UCSD-AML1 (cell line): ENCODE results near the gene P2RY14.
A peak's percentile ranks its signal among the peaks of the same experiment; 100 is the strongest.

ENCODE experiments used
- DNase-seq: peaks from one replicate; lab custom pipeline; 2025; ENCODE audit not compliant: unreplicated experiment; lab: John Stamatoyannopoulos, UW

Gene P2RY14

DNA sequence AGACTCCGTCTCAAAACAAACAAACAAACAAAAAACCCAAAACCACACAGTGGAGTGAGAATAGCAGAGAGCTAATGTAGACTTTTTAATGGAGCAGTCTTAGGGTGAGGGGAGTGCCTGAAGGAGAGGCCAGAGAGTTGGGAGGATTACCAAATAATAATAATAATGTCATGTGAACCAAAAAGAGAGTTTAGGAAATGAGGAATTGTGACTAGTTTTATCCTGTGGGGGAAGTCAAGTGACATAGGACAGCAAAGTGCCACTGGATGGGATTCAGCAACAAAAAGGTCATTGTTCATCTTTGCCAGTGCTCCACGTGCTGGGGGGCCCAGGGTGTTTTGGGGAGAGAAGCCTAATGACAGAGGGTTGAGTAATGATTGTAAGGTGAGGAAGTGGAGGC, 25.4 kb upstream of the P2RY14 start:
- no peak for DNase-seq

DNA sequence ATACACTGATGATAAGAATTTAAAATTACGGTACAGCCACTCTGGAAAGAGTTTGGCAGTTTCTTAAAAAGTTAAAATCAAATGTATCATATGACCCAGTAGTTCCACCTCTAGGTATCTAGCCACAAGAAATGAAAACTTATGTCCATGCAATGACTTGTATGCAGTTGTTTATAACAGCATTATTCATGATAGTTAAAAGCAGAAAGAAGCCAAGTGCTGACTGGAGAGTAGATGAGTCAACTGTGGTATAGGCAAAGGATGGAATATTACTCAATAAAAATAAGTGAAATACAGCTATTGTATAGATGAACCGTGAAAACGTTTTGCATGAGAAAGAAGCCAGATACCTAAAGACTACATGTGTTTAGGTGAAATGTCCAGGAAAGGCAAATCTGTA, 23.4 kb upstream of the P2RY14 start:
- no peak for DNase-seq

DNA sequence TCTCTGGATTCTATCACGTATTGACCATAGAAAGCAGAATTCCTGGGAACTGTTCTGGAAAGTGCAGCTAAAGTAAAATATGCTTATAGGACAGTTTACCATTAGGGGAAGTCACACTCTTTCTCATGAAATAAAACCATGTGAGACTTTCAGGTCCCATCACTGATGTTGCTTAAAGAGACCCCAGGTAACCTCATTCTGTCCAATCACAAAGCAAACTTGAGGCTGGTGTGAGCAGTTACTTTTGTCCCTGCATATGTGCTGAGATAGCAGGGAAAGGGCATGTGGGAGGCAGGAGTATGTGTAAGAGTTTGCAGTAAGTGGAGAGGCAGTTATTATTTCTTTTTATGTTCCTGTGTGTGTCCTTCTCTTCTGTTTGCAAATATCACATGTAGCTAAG, 22.2 kb upstream of the P2RY14 start:
- DNase-seq = no peak

DNA sequence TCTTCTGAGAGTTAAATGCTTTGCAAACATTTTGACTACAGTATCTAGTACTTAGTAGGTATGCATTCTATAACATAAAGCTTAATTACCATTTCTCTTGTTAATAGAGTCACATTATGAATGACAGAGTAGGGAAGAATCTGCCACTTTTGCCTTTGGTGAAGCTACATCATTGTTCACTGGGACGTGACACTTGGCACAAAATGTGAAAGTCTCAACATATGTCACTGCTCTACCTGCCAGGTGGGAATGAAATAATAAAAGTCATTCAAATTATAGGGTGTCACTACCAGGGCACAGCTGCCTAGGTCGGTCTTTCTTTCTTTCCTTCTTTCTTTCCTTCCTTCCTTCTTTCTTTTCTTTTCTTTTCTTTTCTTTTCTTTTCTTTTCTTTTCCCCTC, 20.7 kb upstream of the P2RY14 start:
- no peak for DNase-seq

DNA sequence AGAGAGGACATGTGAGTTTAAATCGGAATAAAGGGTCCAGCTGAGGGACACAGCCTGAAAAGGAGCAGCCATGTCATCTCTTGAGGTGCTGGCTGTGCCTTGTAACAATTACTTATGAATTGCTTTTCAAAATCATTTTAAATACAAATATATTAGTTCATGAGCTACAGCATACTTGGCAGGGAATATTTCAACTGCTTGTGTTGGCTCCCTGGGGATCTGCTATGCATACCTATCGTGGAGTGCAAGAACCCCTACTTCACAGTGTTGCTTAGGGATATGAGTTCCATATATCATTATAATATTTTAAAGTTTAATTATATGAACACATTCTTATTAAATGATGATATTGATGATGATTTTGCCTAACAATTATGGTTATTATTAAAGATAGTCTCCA, 19.1 kb upstream of the P2RY14 start:
- no peak for DNase-seq

DNA sequence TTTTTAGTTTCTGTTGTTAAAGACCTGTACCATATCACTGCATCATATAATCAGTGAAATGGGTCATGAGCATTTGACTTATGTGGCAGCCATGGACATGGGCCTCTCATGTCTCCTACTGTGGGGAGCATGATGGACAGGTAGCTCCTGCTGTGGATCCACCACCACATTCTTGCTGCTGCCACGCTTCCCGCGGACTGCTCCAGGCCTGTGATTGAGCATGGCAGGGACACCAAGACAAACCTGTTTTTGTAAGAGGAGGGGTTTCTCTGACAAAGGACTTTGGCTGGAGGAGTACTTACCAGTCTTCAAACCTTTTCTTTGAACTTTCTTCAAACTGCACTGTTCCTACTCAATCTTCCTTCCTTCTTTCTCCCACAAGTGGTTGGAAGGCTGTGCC, 17.9 kb upstream of the P2RY14 start:
- no peak for DNase-seq

DNA sequence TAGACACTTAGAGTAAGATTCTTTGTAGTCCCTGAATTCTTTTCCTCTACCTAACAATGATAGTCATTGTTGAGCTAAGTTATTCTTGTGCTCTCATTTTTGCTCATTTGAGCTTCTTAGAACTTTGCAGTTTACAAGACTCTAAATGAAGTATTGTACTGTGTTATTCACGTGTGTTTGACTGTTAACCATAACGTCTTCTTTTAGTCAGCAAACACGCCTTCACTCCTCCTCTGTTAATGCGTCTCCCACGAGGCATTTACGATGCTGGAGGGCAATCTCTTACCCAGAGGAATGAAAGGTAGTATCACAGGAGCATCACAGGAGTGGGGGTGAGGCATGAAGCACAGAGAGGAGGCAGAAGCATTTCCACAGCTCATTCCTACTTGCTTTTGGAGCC, 14.8 kb upstream of the P2RY14 start:
- DNase-seq = no peak

DNA sequence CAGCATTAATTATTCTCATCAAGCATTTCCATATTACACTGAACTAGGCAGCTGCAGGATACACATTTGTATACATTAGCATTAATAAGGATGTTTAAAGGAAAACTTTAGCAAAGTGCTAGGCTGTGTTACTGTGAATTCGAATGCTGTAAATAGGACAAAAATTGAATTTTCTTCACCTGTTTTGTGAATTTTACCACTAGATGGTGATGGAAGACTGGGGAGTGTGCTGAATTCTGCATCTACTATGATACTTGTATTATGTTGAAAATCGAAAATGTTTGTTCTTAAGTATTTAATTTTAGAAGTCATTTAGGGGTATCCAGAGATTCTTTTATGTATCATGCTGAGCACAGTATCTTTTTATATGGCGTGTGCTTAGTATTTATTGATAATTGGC, 12.3 kb upstream of the P2RY14 start:
- no peak for DNase-seq

DNA sequence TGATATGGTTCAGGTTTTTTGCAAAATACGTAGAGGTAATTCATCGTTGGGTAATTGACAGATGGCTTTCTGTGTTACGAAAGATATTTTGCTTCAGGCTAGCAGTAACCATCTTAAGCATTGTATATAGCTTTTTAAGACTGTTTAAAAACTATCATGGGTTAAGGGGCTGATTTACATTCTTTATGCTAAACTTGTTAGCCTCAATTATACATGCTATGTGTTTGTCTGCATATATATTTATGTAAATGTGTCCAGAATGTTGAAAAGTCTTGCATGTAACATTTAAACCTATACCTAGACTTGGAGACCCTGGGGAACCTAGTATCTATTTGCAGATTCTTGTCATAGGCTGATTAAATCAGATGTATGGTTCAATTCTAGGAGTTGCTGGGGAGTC, 11.1 kb upstream of the P2RY14 start:
- DNase-seq = no peak

DNA sequence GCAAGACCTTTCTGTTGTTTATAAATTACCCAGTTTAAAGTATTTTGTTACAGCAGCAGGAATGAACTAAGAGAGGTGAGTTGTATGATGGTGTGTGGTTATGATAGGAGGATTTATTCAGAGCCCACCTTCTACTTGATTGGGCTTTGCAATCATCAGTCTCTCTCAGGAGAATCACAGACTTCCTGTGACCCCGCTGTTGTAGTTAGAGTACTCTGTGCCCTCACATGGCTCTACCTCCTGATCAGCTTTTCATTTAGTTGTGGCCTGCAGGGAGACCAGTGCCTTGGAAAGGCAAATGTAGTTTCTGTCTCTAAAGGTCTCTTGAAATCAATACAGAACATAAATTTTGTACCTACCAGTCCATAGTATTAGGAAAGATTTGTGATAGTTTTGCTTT, 7.6 kb upstream of the P2RY14 start:
- DNase-seq = no peak

DNA sequence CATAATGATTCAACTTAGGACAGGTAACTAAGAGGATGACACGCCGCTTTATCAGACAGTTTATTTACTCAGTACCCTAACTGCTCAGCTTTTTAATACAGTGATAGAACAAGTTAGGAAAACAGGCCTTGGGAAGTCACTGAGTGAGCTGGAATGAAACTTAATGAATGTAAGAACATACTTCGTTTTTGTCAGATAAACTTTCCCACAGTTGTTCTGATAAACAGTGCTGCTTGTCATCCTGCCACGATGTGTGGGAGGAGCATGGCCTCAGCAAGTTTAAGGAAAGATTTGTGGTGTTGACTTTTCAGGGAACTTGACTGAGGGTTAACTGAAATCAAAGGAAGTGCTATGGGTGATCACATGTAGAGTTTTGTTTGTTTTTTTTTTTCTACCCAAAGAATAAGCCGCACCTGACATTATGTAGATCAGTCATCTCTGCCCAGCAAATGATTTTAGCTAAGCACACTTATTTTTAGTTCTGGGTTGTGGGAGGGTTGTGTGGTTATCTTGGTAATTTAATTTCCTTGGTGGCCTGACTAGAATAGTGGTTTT, 5.6 kb upstream of the P2RY14 start:
- DNase-seq = peak; percentile 21

DNA sequence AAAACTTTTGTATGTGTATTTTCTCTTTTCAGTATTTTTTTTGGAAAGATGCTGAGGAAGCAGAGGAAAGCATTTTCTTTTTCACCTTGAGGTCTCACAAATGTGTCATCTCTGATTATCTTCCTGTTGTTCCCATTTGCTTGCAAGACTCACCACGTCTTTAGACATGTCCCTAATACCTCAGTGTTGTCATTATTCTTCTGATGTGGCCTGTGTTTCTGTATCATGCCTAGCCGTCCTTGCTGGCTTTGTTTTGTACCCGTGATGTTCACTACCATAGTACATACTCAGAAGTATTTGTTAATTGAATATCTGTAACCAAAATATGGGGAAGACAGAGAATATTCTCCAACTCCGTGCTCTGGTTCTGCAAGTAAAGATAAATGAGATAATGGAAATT, 5.0 kb upstream of the P2RY14 start:
- DNase-seq = no peak

DNA sequence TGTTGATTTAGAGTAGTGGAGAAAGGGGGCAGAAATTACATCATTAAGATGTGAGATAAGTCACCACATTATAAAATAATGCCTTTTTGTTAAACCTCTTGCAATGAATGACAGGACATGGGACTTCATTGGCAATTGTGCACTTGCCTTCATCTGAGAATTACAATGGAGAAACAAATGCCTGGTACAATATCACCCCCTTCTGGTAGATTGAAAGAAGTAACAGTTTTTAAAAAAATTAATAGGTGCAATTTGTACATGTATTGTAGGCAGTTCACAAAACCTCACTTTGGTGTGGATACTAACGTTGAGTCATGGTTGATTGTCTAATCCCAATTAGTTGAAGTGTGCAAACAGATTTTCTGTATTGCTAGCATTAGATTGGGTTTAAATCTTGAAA, 4.6 kb upstream of the P2RY14 start:
- DNase-seq = no peak

DNA sequence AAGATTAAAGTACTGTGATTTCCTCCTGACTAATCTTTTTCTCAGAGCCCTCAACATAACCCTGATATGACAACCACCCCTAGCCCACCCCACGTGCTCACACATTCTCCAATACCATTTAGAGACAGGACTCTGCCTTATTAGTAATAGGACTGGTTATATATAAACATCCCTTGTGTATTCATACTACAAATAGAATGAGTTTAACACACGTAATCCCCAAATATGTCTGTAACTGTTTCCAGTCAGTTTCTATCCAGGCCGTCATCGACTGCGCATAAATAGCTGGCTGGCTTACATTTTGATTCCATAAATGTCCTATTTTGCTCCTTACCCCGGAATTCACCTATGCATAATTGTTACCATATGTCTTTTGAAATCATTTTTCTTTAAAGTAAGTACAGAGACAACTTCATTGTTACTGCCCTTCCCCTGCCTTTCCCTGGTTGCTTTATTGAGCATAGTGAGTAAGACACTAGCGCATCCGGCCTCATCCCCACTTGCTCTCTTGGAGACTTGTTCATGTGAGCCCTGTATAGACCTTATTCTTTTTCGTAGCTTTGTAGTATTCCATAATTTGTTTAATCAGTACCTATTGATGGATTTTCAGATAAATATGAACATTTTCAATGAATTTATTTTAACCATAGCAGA, 3.5 kb upstream of the P2RY14 start:
- DNase-seq = no peak

DNA sequence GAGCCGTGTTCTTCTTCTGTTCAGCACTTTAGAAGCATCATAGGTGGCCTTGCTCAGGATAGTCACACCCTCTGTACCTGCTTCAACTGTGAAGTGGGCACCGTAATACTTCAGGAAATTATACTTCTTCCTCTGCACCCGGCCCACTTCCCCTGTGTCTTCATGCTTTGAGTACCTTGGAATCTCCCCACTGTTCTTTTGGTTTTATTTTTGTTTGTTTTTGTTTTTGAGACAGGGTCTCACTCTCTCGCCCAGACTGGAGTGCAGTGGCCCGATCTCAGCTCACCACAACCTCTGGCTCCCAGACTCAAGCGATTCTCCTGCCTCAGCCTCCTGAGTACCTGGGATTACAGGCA, 1.7 kb downstream of the P2RY14 start:
- no peak for DNase-seq

DNA sequence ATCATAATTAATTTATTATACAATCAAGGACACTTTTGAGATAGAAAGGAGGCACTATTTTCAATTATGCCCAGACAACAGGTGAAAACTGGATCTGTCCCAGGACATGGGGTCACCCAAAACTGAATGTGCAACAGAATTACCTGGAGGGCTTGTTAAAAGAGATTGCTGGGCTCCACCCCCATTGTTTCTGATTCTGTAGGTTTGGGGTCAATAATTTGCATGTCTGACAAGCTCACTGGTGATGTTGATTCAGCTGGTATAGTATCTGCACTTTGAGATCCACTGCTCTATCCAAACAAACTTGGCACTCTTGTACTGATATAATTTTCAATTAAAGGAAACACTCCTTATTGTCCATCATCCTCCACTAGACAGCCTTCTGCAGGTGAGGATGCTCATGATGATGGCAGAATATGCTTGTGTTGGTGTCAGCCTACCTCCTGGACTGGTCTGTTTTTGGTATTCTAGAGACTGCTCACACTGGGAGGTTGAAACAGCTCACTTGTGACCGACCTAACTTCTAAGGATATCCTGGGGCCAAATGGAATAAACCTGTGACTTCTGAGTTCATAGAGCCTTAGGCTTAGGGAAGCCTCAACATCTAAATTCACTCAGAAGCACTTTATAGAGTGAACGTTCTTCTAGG, 2.2 kb downstream of the P2RY14 start:
- no peak for DNase-seq

DNA sequence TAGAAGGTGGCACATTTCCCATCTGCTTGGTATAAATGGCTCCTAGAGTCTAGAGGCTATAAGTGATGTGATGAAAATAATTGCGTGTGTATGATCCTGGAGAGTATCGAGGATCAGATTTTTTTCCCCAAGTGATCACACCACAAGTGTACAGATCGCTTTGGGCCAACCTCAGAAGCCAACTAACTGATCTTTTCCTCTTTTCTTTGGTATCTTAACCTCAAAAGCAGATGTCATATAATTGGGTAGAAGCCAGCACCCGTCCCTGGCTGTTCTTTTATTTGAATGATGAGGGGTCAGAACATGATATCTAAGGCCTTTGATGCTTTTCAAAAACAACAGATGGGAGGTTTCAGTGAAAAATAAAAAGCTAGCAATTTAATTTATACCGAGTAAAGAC, 3.3 kb downstream of the P2RY14 start:
- DNase-seq = no peak

DNA sequence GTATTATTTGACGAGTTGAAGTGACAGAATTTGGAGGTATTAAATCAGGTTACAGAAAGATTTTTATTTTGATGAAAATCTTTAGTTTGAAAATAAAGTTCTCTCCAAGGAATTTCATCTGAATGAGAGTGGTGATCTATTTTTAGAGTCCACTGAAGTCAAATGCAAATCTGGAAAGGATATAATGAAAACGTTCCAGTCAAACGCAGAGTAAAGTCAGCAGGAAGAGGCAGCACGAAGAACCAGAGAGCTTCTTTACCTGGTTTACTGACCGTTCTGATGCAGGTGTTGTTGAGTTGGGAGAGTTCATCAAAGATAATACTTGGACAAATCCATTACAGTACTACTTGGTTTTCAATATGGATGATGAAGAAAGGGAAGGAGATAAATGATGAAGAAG, 8.7 kb downstream of the P2RY14 start:
- DNase-seq = no peak

DNA sequence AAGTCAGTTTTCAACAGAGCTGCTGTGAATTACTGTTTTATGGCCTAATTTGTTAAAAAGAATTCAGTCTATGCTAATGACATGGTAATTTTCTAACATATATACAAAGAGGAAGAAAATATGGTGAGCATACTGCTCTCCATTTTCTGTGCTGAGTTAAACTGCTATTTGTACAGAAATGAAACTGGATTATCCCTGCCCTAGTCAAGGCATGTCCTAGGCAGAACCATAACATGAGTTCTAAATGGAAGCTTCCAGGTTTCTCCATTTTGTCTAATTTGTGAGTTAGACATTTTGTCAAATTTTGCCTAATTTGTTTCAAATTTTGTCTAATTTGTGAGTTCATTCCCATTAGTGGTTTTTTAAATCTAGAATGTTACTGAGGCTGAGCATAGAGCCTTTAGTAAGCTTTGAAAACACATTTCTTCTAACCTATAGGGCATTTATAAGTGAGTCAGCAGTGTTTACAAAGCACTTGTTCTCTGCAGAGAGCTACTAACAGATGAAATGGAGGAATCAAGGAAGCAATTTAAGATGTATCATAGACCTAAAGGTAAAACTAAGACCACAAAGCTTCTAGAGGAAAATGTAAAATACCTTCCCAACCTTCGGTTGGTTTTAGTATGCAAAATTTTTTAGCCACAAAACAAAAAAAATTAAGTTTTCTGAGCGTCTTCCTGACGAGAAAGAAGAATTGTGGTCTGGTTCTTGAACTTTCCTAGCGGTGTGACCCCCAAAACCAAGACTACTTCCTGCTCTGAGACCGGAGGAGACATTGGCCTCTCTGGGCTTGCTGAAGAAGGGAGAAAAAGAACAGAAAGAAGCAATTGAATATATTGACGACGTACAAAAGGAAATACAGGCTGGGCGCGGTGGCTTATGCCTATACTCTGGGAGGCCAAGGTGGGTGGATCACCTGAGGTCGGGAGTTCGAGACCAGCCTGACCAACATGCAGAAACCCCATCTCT, 9.8 kb downstream of the P2RY14 start:
- DNase-seq = no peak

DNA sequence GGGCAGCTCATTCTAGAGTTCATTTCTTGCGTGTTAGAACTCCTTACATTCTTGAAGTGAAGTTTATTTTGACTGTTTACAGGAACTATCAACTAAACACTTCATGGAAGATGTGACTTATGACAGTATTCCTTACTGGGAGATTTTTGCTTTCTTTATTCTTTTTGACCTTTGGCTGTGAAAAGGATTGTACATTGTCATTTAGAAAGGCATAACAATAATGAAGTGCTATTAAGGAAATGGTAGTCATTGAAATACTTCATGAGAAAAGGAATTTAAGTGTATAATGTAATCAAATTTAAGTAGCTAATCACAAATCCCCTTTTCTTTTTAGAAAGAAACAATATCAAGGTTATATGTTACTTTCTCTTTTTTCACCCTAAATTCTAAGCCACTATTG, 11.3 kb downstream of the P2RY14 start:
- no peak for DNase-seq

DNA sequence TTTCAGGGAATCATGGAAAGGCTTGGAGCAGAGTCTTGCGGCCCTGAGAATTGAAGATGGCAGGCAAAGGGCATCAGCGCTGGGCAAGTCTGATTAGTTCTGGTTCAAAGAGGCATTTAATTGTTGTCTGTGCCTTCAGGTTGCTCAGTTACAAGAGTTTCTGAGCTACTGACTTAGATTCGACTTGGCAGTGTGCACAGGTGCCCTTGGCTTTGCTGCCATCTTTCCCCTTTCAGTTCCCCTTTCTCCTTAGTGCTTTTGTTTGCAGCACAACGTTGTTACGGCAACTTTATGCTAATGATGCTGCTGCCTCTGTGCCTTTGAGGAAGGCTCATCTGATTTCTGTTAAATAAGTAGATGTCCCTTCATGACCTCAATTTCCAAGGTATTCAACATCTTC, 12.5 kb downstream of the P2RY14 start:
- no peak for DNase-seq

DNA sequence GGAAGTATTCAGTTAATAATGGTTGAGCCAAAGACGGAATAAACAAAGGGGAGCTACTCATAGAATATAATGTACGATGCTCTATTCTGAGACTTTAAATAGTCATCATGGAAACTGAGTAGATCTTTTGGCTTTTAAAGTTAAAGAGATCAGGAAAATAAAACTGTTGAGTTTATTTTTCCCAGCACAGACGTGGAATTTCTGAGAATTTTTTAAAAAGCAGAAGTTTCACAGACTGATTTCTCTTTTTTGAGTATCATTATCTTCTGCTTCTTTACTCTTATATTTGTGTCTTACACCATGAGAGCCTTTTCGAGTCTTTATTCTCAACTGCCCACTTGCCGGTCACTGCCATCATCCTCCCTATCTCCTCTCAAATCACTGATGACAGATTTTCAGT, 13.2 kb downstream of the P2RY14 start:
- no peak for DNase-seq
